Gastrocnemius medialis (tissue), 4 donors: ENCODE results near the gene IMP3.

Experiments
- CTCF ChIP-seq, 5 experiments: fragments of 450-650 bp in 3 of 5; fragments of 200-600 bp in 2 of 5; sonication (generic) in 2 of 5; IDR thresholded peaks in 4 of 5; conservative IDR thresholded peaks in 1 of 5; 1 replicate in 4 of 5; 2 replicates in 1 of 5; pipeline ENCODE4 v1.5.1; 2016 to 2019; ENCODE audit warnings: antibody characterized with exemption in 5 of 5, mild to moderate bottlenecking in 3 of 5, moderate library complexity in 3 of 5
- POLR2A ChIP-seq, 2 donors: fragments of 450-650 bp; IDR thresholded peaks; one replicate each; pipeline ENCODE4 v1.6.1; 2017; ENCODE audit warnings: antibody characterized with exemption in 2 of 2, mild to moderate bottlenecking in 2 of 2, moderate library complexity in 2 of 2

- TF ChIP-seq POLR2A (IDR thresholded peaks at IDR 0.05): peak; percentile 89 to 94
- TF ChIP-seq CTCF (IDR thresholded peaks at IDR 0.05 in 4 of 5, conservative IDR thresholded peaks at IDR 0.05 in 1 of 5): peak in 1 of 5 experiments; percentile 26
Measured at GRCh38 chr15:75639709-75640482, at the start of gene IMP3.
